Measurements from ENCODE around the gene COL1A2.

COL1A2 gene

GRCh38 chr7:94436700-94437099 lies 42.0 kb downstream of the COL1A2 start:
- DNase-seq (ENCODE audit: low read depth) = no peak

- no peak for DNase-seq (ENCODE audit: low read depth)
These were observed 45.2 kb downstream of the COL1A2 start for GRCh38 chr7:94439893-94440381.

GRCh38 chr7:94440451-94441039 lies 45.9 kb downstream of the COL1A2 start:
- no peak for DNase-seq (ENCODE audit: low read depth)

GRCh38 chr7:94441138-94441537 lies 46.4 kb downstream of the COL1A2 start:
- DNase-seq (ENCODE audit: low read depth) = no peak

- DNase-seq (ENCODE audit: low read depth) = no peak
These were observed 47.9 kb downstream of the COL1A2 start for GRCh38 chr7:94442639-94443038.

- DNase-seq (ENCODE audit: low read depth) = no peak
These were observed 50.1 kb downstream of the COL1A2 start for GRCh38 chr7:94444813-94445212.

- no peak for DNase-seq (ENCODE audit: low read depth)
These were observed 51.0 kb downstream of the COL1A2 start for GRCh38 chr7:94445696-94446194.

- DNase-seq (ENCODE audit: low read depth) = no peak
These were observed 51.6 kb downstream of the COL1A2 start for GRCh38 chr7:94446308-94446707.

- DNase-seq (ENCODE audit: low read depth) = no peak
These were observed 54.5 kb downstream of the COL1A2 start for GRCh38 chr7:94449151-94449725.

- DNase-seq (ENCODE audit: low read depth) = no peak
These were observed 55.5 kb downstream of the COL1A2 start for GRCh38 chr7:94450044-94450697.

GRCh38 chr7:94451187-94451586 lies 56.5 kb downstream of the COL1A2 start:
- no peak for DNase-seq (ENCODE audit: low read depth)

- no peak for DNase-seq (ENCODE audit: low read depth)
These were observed 57.5 kb downstream of the COL1A2 start for GRCh38 chr7:94452239-94452638.

GRCh38 chr7:94453898-94454297 lies 59.2 kb downstream of the COL1A2 start:
- DNase-seq (ENCODE audit: low read depth) = no peak

GRCh38 chr7:94458041-94458440 lies 63.3 kb downstream of the COL1A2 start:
- DNase-seq (ENCODE audit: low read depth) = no peak

GRCh38 chr7:94466516-94466915 lies 71.8 kb downstream of the COL1A2 start:
- no peak for DNase-seq (ENCODE audit: low read depth)

- no peak for DNase-seq (ENCODE audit: low read depth)
These were observed 76.9 kb downstream of the COL1A2 start for GRCh38 chr7:94471604-94472003.

GRCh38 chr7:94472608-94473007 lies 77.9 kb downstream of the COL1A2 start:
- no peak for DNase-seq (ENCODE audit: low read depth)

GRCh38 chr7:94476251-94476840 lies 81.7 kb downstream of the COL1A2 start:
- DNase-seq (ENCODE audit: low read depth) = no peak

- DNase-seq (ENCODE audit: low read depth) = no peak
These were observed 83.2 kb downstream of the COL1A2 start for GRCh38 chr7:94477878-94478277.

GRCh38 chr7:94478648-94479214 lies 84.0 kb downstream of the COL1A2 start:
- DNase-seq (ENCODE audit: low read depth) = no peak

All from stimulated activated CD8-positive, alpha-beta memory T cell treated with anti-CD3 and anti-CD28 coated beads, Interleukin-4, amount 100 ng/mL, for 24 hours (primary cell).